DOHH2 (cell line): ENCODE results near the gene HSD3B2.

Experiments
- H3F3A ChIP-seq: fragments of 200-600 bp; sonication (generic), shearing (Covaris generic); 2 replicates; pipeline ENCODE4 v1.6.0; 2016; ENCODE audit warnings: antibody characterized with exemption, mild to moderate bottlenecking; ENCODE audit not compliant: control insufficient read depth, insufficient read depth
- H3K27ac ChIP-seq: fragments of 200-600 bp; sonication (generic); 2 replicates; pipeline ENCODE4 v1.5.1; 2014; ENCODE audit warnings: low read depth, mild to moderate bottlenecking, low read length, moderate library complexity
- H3K27me3 ChIP-seq: fragments of 200-600 bp; sonication (generic); 2 replicates; pipeline ENCODE4 v1.6.1; 2014; ENCODE audit warnings: mild to moderate bottlenecking, low read length, mixed read lengths; ENCODE audit not compliant: control insufficient read depth
- H3K36me3 ChIP-seq: fragments of 200-600 bp; sonication (generic); 2 replicates; pipeline ENCODE4 v1.6.1; 2014; ENCODE audit warnings: mild to moderate bottlenecking, low read length, moderate library complexity, mixed read lengths; ENCODE audit not compliant: control insufficient read depth
- H3K4me1 ChIP-seq: fragments of 200-600 bp; sonication (generic); 2 replicates; pipeline ENCODE4 v1.6.1; 2014; ENCODE audit warnings: mild to moderate bottlenecking, low read length, mixed read lengths; ENCODE audit not compliant: control insufficient read depth
- H3K4me2 ChIP-seq: fragments of 200-600 bp; sonication (generic); 2 replicates; pipeline ENCODE4 v1.6.0; 2014; ENCODE audit warnings: mild to moderate bottlenecking, low read length, moderate library complexity
- H3K4me3 ChIP-seq: fragments of 200-600 bp; sonication (generic); 2 replicates; pipeline ENCODE4 v1.5.1; 2014; ENCODE audit warnings: mild to moderate bottlenecking, low read length, mixed read lengths
- H3K79me2 ChIP-seq: fragments of 200-600 bp; sonication (generic); 2 replicates; pipeline ENCODE4 v1.6.1; 2014; ENCODE audit warnings: mild to moderate bottlenecking, low read length, mixed read lengths; ENCODE audit not compliant: control insufficient read depth
- H3K9me2 ChIP-seq: fragments of 200-600 bp; sonication (generic); replicated peaks from 2 replicates; pipeline ENCODE4 v1.6.1; 2014; ENCODE audit warnings: mild to moderate bottlenecking, low read length, mixed read lengths; ENCODE audit not compliant: control insufficient read depth
- H3K9me3 ChIP-seq: fragments of 200-600 bp; sonication (generic); 2 replicates; pipeline ENCODE4 v1.6.1; 2014; ENCODE audit warnings: antibody characterized with exemption, low read length, mixed read lengths; ENCODE audit not compliant: control insufficient read depth, insufficient read depth
- H4K20me1 ChIP-seq: fragments of 200-600 bp; sonication (generic); 2 replicates; pipeline ENCODE4 v1.6.0; 2014; ENCODE audit warnings: low read depth, mild to moderate bottlenecking, antibody characterized with exemption, low read length, moderate library complexity; ENCODE audit not compliant: control insufficient read depth, insufficient read depth
- CTCF ChIP-seq: fragments of 200-600 bp; sonication (generic); IDR thresholded peaks from one replicate; pipeline ENCODE4 v1.5.1; 2014; ENCODE audit warnings: antibody characterized with exemption, mild to moderate bottlenecking, low read depth, low read length; ENCODE audit not compliant: poor library complexity, severe bottlenecking
- EZH2phosphoT487 ChIP-seq: fragments of 200-600 bp; sonication (generic); IDR thresholded peaks from 2 replicates; pipeline ENCODE4 v1.6.1; 2017; ENCODE audit warnings: borderline replicate concordance, mild to moderate bottlenecking, antibody characterized with exemption, low read length, moderate library complexity, mixed read lengths

HSD3B2 gene

GRCh38 chr1:119387858-119388257 is 27.1 kb upstream of the HSD3B2 start:
- H3F3A ChIP-seq: no peaks in the 10 kb centered on the region
- H3K4me1 ChIP-seq: no peaks in the 10 kb centered on the region
- H4K20me1 ChIP-seq: no peaks in the 10 kb centered on the region
- H3K9me3 ChIP-seq: no peaks in the 10 kb centered on the region
- H3K79me2 ChIP-seq: no peaks in the 10 kb centered on the region
- no peak overlapping the region for H3K4me2 ChIP-seq
- H3K27ac ChIP-seq: no peak overlapping the region
- no peaks in the 10 kb centered on the region for H3K9me2 ChIP-seq
- H3K27me3 ChIP-seq: no peaks in the 10 kb centered on the region
- no peak overlapping the region for H3K4me3 ChIP-seq
- TF ChIP-seq EZH2phosphoT487 (no peak), CTCF (no peak)
- H3K36me3 ChIP-seq: no peaks in the 10 kb centered on the region

- Histone ChIP-seq H3K9me3 (no peaks in the 10 kb centered on the region), H3K27ac (no peak overlapping the region), H3K4me1 (no peaks in the 10 kb centered on the region), H4K20me1 (no peaks in the 10 kb centered on the region), H3K79me2 (no peaks in the 10 kb centered on the region), H3K9me2 (no peaks in the 10 kb centered on the region), H3K36me3 (no peaks in the 10 kb centered on the region), H3K4me2 (no peak overlapping the region), H3F3A (no peaks in the 10 kb centered on the region), H3K27me3 (no peaks in the 10 kb centered on the region), H3K4me3 (no peak overlapping the region)
- TF ChIP-seq CTCF (no peak), EZH2phosphoT487 (no peak)
Observed at GRCh38 chr1:119388450-119388849, 26.5 kb upstream of the HSD3B2 start.

GRCh38 chr1:119390526-119390925 is 24.4 kb upstream of the HSD3B2 start:
- Histone ChIP-seq H3K4me1 (no peaks in the 10 kb centered on the region), H3K9me3 (no peaks in the 10 kb centered on the region), H3K4me3 (no peak overlapping the region), H3K79me2 (no peaks in the 10 kb centered on the region), H3K4me2 (no peak overlapping the region), H3K36me3 (no peaks in the 10 kb centered on the region), H4K20me1 (no peaks in the 10 kb centered on the region), H3K27ac (no peak overlapping the region), H3F3A (no peaks in the 10 kb centered on the region), H3K27me3 (no peaks in the 10 kb centered on the region), H3K9me2 (no peaks in the 10 kb centered on the region)
- TF ChIP-seq CTCF: no peak
- no peak for TF ChIP-seq EZH2phosphoT487

GRCh38 chr1:119391749-119392148 is 23.2 kb upstream of the HSD3B2 start:
- Histone ChIP-seq H3F3A (no peaks in the 10 kb centered on the region), H3K9me3 (no peaks in the 10 kb centered on the region), H3K27me3 (no peaks in the 10 kb centered on the region), H3K4me2 (no peak overlapping the region), H3K27ac (no peak overlapping the region), H3K36me3 (no peaks in the 10 kb centered on the region), H3K4me1 (no peaks in the 10 kb centered on the region), H3K4me3 (no peak overlapping the region), H3K79me2 (no peaks in the 10 kb centered on the region), H3K9me2 (no peaks in the 10 kb centered on the region), H4K20me1 (no peaks in the 10 kb centered on the region)
- TF ChIP-seq EZH2phosphoT487 (no peak), CTCF (no peak)
